HG03135 (cell line): ENCODE measurements around the gene CFH.
A peak's percentile ranks its signal among the peaks of the same experiment; 100 is the strongest.
"Not testable (repeated sequence)": the region's sequence is repeated elsewhere in the genome, so short reads cannot be mapped to it uniquely, and the experiment has no call there.

ENCODE experiments used
- ATAC-seq: cut with Tn5 transposase; IDR thresholded peaks from one replicate; pipeline ENCODE4 v1.9.1; 2021; ENCODE audit warnings: mild to moderate bottlenecking, moderate library complexity; ENCODE audit not compliant: unreplicated experiment

CFH gene

GRCh38 chr1:196651637-196652215 is at the start of gene CFH:
Gene CFH (plus strand): TSS chr1:196652043. CDS start chr1:196652118, 75 bp downstream.
- no peak for ATAC-seq

GRCh38 chr1:196603651-196604050 is 48.2 kb upstream of the CFH start:
- no peak for ATAC-seq

GRCh38 chr1:196607981-196608380 is 43.9 kb upstream of the CFH start:
- ATAC-seq, result no peak

- no peak for ATAC-seq
Measured at GRCh38 chr1:196608390-196609369, 43.2 kb upstream of the CFH start, which contains the start of gene KCNT2. Gene KCNT2 (minus strand): TSS chr1:196608440. CDS start chr1:196608309, 131 bp downstream.

- no peak for ATAC-seq
Measured at GRCh38 chr1:196609370-196609737, 42.5 kb upstream of the CFH start.

- no peak for ATAC-seq
Measured at GRCh38 chr1:196611873-196612272, 40.0 kb upstream of the CFH start.

GRCh38 chr1:196619721-196620120 is 32.1 kb upstream of the CFH start:
- ATAC-seq, result no peak

- no peak for ATAC-seq
Measured at GRCh38 chr1:196623079-196623478, 28.8 kb upstream of the CFH start.

- ATAC-seq, result no peak
Measured at GRCh38 chr1:196628838-196629237, 23.0 kb upstream of the CFH start.

GRCh38 chr1:196637606-196638005 is 14.2 kb upstream of the CFH start:
- ATAC-seq, result no peak

- ATAC-seq, result no peak
Measured at GRCh38 chr1:196638466-196638865, 13.4 kb upstream of the CFH start.

- not testable (repeated sequence) for ATAC-seq
Measured at GRCh38 chr1:196639291-196639690, 12.6 kb upstream of the CFH start.

- no peak for ATAC-seq
Measured at GRCh38 chr1:196640976-196641375, 10.9 kb upstream of the CFH start.

GRCh38 chr1:196649990-196650389 is 1.9 kb upstream of the CFH start:
- no peak for ATAC-seq

- no peak for ATAC-seq
Measured at GRCh38 chr1:196650403-196650802, 1.4 kb upstream of the CFH start.

- ATAC-seq, result no peak
Measured at GRCh38 chr1:196651079-196651478, 764 bp upstream of the CFH start.

- no peak for ATAC-seq
Measured at GRCh38 chr1:196654271-196654670, 2.4 kb downstream of the CFH start.

- ATAC-seq, result no peak
Measured at GRCh38 chr1:196655071-196655470, 3.2 kb downstream of the CFH start.

GRCh38 chr1:196655494-196655893 is 3.7 kb downstream of the CFH start:
- no peak for ATAC-seq

- ATAC-seq, result no peak
Measured at GRCh38 chr1:196659471-196659870, 7.6 kb downstream of the CFH start.

- ATAC-seq, result no peak
Measured at GRCh38 chr1:196660272-196660671, 8.4 kb downstream of the CFH start.

- peak; percentile 71 for ATAC-seq
Measured at GRCh38 chr1:196660852-196661251, 9.0 kb downstream of the CFH start.
